ENCODE results near the gene HLCS. TPM values are rescaled to one million over a fixed set of nuclear protein-coding genes. Genes with fewer than 3 reads are reported as not detected.

The HLCS gene
- total RNA-seq, 6 donors from 2014 or later, result 15.3 to 34.6 (median 24.1) TPM

DNA sequence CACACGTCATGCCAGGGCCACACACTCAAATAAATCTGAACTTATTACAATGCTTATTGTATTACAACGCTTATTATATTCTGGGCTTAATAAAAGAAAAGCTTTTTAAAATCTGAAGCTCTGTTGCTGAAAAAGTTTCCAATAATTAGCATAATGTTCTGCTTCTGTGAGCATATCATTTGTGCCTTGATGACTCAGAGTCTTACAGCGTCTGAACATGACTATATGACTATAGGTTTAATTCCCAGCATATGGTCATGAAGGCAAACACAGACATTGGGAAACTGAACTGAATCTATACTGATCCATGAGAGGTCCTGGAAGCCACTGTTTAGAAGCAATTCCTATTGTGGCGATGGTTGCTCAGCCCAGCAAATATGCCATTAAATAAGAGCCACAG is 201.2 kb downstream of the HLCS start:
- H3K27me3 ChIP-seq, result no peaks in the 10 kb centered on the region
- WGBS, 2 donors, result 78 to 96% methylated on average over 4 of the region's 4 CpGs
- H3K4me3 ChIP-seq, result no peak overlapping the region
- no peak for DNase-seq
- no peak overlapping the region for H3K27ac ChIP-seq
- no peaks in the 10 kb centered on the region for H3K9me3 ChIP-seq
- TF ChIP-seq EP300 (IDR thresholded peaks at IDR 0.05), result no peak
- no peak for ATAC-seq (ENCODE audit: low FRiP score in 2 of 2)
- H3K4me1 ChIP-seq, result peaks cover 0 to 5% (median 2%) of the 10 kb centered on the region in 4 donors
- H3K36me3 ChIP-seq, result peaks cover 0 to 4% (median 0%) of the 10 kb centered on the region in 4 donors

DNA sequence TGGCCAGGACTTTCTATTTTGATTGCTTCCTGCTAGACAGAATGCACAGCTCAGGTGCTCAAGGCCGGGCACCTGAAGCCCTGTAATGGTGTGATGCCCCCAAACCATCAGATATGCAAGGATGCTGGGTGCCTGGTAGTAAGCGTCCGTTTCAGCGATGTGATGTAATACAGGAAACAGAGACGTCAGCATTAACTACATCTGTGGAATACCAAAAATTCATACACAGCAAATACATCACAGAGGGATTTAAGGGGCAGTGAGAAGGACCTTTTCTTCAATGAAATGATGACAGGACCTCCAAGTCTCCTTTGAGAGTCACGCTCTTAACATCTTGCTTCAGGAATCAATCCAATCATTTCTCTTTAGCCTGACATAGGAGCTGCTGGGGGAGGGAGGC is 203.2 kb downstream of the HLCS start:
- ATAC-seq (ENCODE audit: low FRiP score in 2 of 2), result no peak
- Histone ChIP-seq H3K27me3 (no peaks in the 10 kb centered on the region), H3K36me3 (peaks cover 0 to 9% (median 4%) of the 10 kb centered on the region in 4 donors), H3K9me3 (no peaks in the 10 kb centered on the region), H3K4me3 (no peak overlapping the region), H3K27ac (no peak overlapping the region), H3K4me1 (peaks cover 0 to under 1% (median 0%) of the 10 kb centered on the region in 4 donors)
- TF ChIP-seq, protein P1, sequence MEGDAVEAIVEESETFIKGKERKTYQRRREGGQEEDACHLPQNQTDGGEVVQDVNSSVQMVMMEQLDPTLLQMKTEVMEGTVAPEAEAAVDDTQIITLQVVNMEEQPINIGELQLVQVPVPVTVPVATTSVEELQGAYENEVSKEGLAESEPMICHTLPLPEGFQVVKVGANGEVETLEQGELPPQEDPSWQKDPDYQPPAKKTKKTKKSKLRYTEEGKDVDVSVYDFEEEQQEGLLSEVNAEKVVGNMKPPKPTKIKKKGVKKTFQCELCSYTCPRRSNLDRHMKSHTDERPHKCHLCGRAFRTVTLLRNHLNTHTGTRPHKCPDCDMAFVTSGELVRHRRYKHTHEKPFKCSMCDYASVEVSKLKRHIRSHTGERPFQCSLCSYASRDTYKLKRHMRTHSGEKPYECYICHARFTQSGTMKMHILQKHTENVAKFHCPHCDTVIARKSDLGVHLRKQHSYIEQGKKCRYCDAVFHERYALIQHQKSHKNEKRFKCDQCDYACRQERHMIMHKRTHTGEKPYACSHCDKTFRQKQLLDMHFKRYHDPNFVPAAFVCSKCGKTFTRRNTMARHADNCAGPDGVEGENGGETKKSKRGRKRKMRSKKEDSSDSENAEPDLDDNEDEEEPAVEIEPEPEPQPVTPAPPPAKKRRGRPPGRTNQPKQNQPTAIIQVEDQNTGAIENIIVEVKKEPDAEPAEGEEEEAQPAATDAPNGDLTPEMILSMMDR (IDR thresholded peaks at IDR 0.05), result no peak
- TF ChIP-seq EP300 (IDR thresholded peaks at IDR 0.05), result no peak
- no peak for TF ChIP-seq POLR2AphosphoS5 (IDR thresholded peaks at IDR 0.05)
- WGBS, 2 donors, result 81 to 88% methylated on average over 6 of the region's 6 CpGs
- DNase-seq, result no peak

DNA sequence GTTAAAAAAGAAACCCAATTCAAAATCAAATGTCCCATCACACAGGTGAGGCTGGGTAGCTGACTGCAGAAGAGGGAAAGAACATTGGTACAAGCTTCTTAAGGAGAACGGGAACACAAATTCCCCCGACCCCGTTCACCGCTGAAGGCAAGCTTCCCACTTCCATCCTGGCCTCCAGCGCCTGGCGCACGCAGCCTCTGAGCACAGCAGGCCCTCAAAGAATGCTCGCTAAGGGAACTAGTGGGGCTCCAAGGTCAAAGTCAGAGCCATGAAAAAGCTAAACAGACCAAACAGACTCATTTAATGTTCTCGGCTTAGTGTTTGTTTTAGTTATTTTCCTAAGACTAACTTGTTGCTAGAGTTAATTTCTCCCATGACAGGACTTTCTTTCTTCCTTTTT is 203.8 kb downstream of the HLCS start:
- Histone ChIP-seq H3K4me1 (no peaks in the 10 kb centered on the region), H3K4me3 (no peak overlapping the region), H3K27ac (no peak overlapping the region), H3K9me3 (no peaks in the 10 kb centered on the region), H3K27me3 (no peaks in the 10 kb centered on the region), H3K36me3 (peaks cover 0 to 9% (median 5%) of the 10 kb centered on the region in 4 donors)
- no peak for TF ChIP-seq EP300 (IDR thresholded peaks at IDR 0.05)
- TF ChIP-seq, protein P1 (IDR thresholded peaks at IDR 0.05), result no peak
- no peak for TF ChIP-seq POLR2A (IDR thresholded peaks at IDR 0.05)
- TF ChIP-seq POLR2AphosphoS5 (IDR thresholded peaks at IDR 0.05), result no peak
- no peak for DNase-seq
- no peak for ATAC-seq (ENCODE audit: low FRiP score in 2 of 2)
- WGBS, 2 donors, result 92 to 95% methylated on average over 9 of the region's 9 CpGs

DNA sequence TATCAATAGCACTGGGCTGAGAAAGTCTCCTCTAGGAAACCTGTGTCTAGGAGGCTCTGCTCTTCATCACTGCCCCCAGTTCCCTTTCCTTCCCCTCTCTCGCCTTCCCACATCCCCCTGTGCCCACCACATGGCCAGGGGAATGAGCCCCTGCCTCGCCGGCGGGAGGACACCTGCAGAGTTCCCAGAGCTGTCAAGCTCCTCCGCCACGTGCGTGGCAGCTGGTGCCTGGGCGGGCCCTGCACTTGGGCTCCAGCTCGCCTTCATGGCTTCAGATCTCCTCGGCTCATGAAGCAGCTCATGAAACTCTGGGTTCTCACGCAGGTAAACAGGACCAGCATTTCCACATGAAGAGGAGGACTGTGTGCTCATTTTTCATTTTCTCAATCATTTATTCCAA is 204.8 kb downstream of the HLCS start:
- Histone ChIP-seq H3K4me3 (no peak overlapping the region), H3K27ac (no peak overlapping the region), H3K27me3 (no peaks in the 10 kb centered on the region), H3K4me1 (no peaks in the 10 kb centered on the region), H3K36me3 (peaks cover 0 to 9% (median 5%) of the 10 kb centered on the region in 4 donors), H3K9me3 (no peaks in the 10 kb centered on the region)
- 89 to 92% methylated on average over 8 to 11 of the region's 11 CpGs for WGBS, 2 donors
- DNase-seq (peak in 1 of 2 donors; percentile 61), ATAC-seq (ENCODE audit: low FRiP score in 2 of 2) (no peak)
- TF ChIP-seq, protein P1 (IDR thresholded peaks at IDR 0.05), result no peak
- TF ChIP-seq POLR2AphosphoS5 (IDR thresholded peaks at IDR 0.05), result no peak
- TF ChIP-seq POLR2A (IDR thresholded peaks at IDR 0.05), result no peak
- no peak for TF ChIP-seq EP300 (IDR thresholded peaks at IDR 0.05)

DNA sequence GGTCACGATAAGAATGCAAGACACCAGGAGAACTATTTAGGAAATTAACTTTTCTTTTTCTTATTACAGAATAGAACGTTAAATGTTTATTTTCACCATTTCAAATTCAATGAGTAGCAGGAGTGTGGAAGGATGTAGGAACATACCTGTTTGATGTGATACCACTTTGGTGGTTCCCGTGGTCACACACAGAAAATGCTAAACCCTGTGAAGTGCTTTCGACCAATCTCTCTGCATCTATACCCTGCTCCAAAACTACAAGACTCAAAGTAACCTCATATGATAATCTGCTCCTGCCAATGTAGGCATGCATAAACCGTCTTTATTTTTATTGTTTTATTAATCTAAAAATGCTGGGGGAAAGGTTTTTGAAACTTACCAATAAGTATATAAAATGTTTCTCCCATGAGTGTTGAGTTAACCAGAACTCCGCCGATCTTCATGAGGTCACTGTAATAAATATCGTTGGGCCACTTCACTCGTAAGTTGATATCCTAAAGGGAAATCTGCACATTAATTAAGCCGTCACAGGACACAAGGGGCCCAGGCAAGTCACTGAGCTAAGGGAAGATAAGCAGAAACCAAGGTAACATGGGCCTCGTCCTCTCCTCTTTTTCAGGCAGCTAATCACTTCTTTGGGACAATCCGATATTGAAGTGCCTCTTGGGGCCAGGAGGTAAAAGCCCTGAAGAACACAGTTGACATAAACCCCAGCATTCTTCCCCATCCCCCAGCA is 207.0 kb downstream of the HLCS start:
- Histone ChIP-seq H3K4me3 (no peak overlapping the region), H3K27ac (no peak overlapping the region), H3K27me3 (no peaks in the 10 kb centered on the region), H3K36me3 (peaks cover 0 to 19% (median 6%) of the 10 kb centered on the region in 4 donors), H3K4me1 (no peaks in the 10 kb centered on the region), H3K9me3 (no peaks in the 10 kb centered on the region)
- DNase-seq (no peak), ATAC-seq (ENCODE audit: low FRiP score in 2 of 2) (no peak)
- TF ChIP-seq POLR2AphosphoS5 (IDR thresholded peaks at IDR 0.05), result no peak
- no peak for TF ChIP-seq POLR2A (IDR thresholded peaks at IDR 0.05)
- no peak for TF ChIP-seq EP300 (IDR thresholded peaks at IDR 0.05)
- TF ChIP-seq, protein P1 (IDR thresholded peaks at IDR 0.05), result no peak
- WGBS, 2 donors, result 84 to 87% methylated on average over 12 of the region's 12 CpGs
